DMS 273 (cell line): Measurements from ENCODE around the gene CHCT1.

Experiments used
- DNase-seq: peaks from one replicate; lab custom pipeline; 2025; ENCODE audit not compliant: unreplicated experiment; lab: John Stamatoyannopoulos, UW

Gene CHCT1

GRCh38 chr17:60439501-60439900 lies 17.2 kb downstream of the CHCT1 start:
- DNase-seq, result peak; percentile 10

- DNase-seq, result no peak
These were observed 20.2 kb downstream of the CHCT1 start for GRCh38 chr17:60442271-60443173.

- DNase-seq, result no peak
These were observed 21.4 kb downstream of the CHCT1 start for GRCh38 chr17:60443713-60444112.

GRCh38 chr17:60445144-60445543 lies 22.9 kb downstream of the CHCT1 start:
- DNase-seq, result no peak

- DNase-seq, result no peak
These were observed 25.1 kb downstream of the CHCT1 start for GRCh38 chr17:60447375-60447774.

- no peak for DNase-seq
These were observed 28.8 kb downstream of the CHCT1 start for GRCh38 chr17:60451071-60451470.

GRCh38 chr17:60451965-60452364 lies 29.7 kb downstream of the CHCT1 start:
- no peak for DNase-seq

GRCh38 chr17:60455378-60455777 lies 33.1 kb downstream of the CHCT1 start:
- no peak for DNase-seq

- no peak for DNase-seq
These were observed 34.9 kb downstream of the CHCT1 start for GRCh38 chr17:60457148-60457547.

GRCh38 chr17:60461584-60461983 lies 39.3 kb downstream of the CHCT1 start:
- DNase-seq, result no peak

GRCh38 chr17:60463157-60463835 lies 41.0 kb downstream of the CHCT1 start:
- DNase-seq, result no peak

GRCh38 chr17:60464343-60464742 lies 42.1 kb downstream of the CHCT1 start:
- DNase-seq, result no peak

GRCh38 chr17:60468371-60468770 lies 46.1 kb downstream of the CHCT1 start:
- peak; percentile 86 for DNase-seq

GRCh38 chr17:60471451-60471850 lies 49.2 kb downstream of the CHCT1 start:
- DNase-seq, result no peak

- DNase-seq, result no peak
These were observed 50.2 kb downstream of the CHCT1 start for GRCh38 chr17:60472449-60472848.

- DNase-seq, result peak; percentile 29
These were observed 51.5 kb downstream of the CHCT1 start for GRCh38 chr17:60473788-60474187.
